GM18951 (cell line): ENCODE data around the gene SCARB1.

ENCODE experiments used
- POLR2A ChIP-seq: IDR thresholded peaks from 4 replicates; pipeline ENCODE4 v1.6.1; 2011; ENCODE audit warnings: mild to moderate bottlenecking; ENCODE audit not compliant: insufficient read length, insufficient read depth; ENCODE audit errors: extremely low read depth
- in situ Hi-C: fragments of 300-500 bp; cut with MboI; formaldehyde crosslinking; loops from one replicate; pipeline ENCODE4 v1.12.0; 2022; ENCODE audit warnings: low sequenced_read_pairs, mixed read lengths, inconsistent platforms; ENCODE audit not compliant: unreplicated experiment

Gene SCARB1

GRCh38 chr12:124792961-124793441 is 70.7 kb downstream of the SCARB1 start:
- in situ Hi-C loops = no loop called here
- no peak for TF ChIP-seq POLR2A

DNA sequence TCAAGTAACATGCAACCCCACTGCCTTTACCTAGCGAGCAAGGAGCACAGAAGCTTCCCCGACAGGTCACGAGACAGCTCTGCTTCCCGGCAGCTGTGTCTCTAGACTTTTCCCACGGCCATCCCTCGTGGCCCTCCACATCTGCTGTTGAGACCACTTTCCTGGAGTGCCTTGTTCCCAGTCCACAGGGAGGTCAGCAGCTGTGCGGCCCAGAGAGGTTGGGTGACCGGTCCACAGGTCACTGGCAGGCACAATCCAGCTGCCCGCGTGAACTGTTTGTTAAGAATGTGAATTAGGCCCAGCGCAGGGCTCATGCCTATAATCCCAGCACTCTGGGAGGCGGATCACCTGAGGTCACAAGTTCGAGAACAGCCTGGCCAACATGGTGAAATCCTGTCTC is 71.5 kb downstream of the SCARB1 start:
- in situ Hi-C loops = no loop called here

GRCh38 chr12:124790650-124791400 is 72.8 kb downstream of the SCARB1 start:
- TF ChIP-seq POLR2A = no peak
- in situ Hi-C loops = no loop called here

More for the DNA sequence above, 71.5 kb downstream of the SCARB1 start:
- TF ChIP-seq POLR2A = no peak

GRCh38 chr12:124788936-124789555 is 74.6 kb downstream of the SCARB1 start:
- in situ Hi-C loops = no loop called here
- TF ChIP-seq POLR2A = no peak

DNA sequence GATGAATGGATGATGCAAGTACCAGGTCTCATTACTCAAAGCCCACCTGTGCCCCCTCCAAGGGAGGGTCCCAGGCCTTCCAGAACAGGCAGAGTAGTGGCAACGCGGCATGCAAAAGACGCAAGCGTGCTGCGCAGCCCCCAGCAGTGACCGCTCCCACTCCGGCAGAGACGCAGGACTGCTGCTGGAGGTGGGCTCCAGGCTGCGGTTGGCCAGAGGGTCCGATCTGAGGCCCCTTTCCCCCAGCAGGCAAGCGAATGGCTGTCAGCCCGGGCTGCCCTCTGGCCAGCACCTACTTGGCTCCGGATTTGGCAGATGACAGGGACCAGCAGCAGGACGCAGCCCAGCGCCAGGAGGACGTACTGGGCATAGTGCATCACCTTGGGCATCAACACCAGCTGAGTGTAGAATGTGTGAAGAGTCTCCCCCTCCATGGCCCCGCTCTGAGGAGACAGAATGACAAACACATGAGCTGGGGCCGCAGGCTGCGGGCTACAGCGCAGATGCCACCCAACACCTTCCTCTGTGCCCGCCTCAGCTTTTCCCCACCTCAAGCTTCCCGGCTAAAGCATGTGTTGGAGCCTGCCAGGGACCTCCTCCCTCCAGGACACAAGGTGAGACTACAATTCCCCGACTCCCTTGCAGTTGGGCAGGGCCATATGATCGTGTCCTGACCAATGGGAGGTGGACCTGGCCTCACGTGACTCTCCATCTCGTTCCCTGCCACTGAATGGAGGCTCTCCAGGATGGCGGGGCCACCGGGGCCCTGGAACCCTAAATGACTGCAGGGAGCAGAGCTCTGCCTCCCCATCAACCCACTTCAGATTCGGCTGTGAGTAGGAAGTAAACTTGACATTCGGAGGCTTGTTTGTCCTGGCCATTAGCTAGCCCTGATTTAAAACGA is 77.4 kb downstream of the SCARB1 start:
- no peak for TF ChIP-seq POLR2A
- in situ Hi-C loops = no loop called here

- in situ Hi-C loops = no loop called here
Observed at GRCh38 chr12:124784871-124785572, 78.6 kb downstream of the SCARB1 start.

GRCh38 chr12:124783087-124783486 is 80.6 kb downstream of the SCARB1 start:
- in situ Hi-C loops = no loop called here
- TF ChIP-seq POLR2A = no peak

More at GRCh38 chr12:124784871-124785572, 78.6 kb downstream of the SCARB1 start:
- no peak for TF ChIP-seq POLR2A

- TF ChIP-seq POLR2A = no peak
- in situ Hi-C loops = no loop called here
Observed at GRCh38 chr12:124782132-124782531, 81.5 kb downstream of the SCARB1 start.

- no peak for TF ChIP-seq POLR2A
- in situ Hi-C loops = no loop called here
Observed at GRCh38 chr12:124780752-124781685, 82.6 kb downstream of the SCARB1 start.

DNA sequence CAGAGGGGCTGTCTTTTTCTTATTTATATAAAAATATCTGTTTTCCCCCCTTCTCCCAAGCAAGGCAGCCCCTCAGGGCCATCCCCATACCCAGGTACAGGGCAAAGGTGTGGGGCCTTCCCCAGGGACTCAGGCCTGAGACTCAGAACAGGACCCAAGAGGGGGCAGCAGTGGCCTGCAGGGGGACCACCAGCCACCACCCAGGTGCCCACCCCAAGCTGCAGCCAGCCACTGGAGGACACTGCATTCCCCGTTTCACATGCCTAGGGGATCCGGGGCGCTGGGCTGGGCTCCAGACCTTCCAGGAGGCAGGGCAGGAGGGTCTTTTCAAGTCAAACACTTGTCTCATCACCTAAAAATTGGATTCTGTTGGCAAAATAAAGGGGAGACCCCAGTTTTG is 83.3 kb downstream of the SCARB1 start:
- TF ChIP-seq POLR2A = no peak
- in situ Hi-C loops = no loop called here
